Activated T-cell treated with anti-CD3 and anti-CD28 coated beads, Interleukin-2, amount 50 U/mL, for 48 hours (primary cell): ENCODE results near the gene NPW.
"Not testable (repeated sequence)": the region's sequence is repeated elsewhere in the genome, so short reads cannot be mapped to it uniquely, and the experiment has no call there.

ENCODE experiments used
- DNase-seq, 2 experiments: peaks; one replicate each; pipeline ENCODE4 v3.0.0-alpha.2; 2020

Gene NPW

GRCh38 chr16:2002406-2003230, 17.0 kb upstream of the NPW start:
- DNase-seq: no peak

GRCh38 chr16:2003231-2003826, 16.3 kb upstream of the NPW start:
- DNase-seq: no peak

GRCh38 chr16:2003827-2004641, 15.6 kb upstream of the NPW start:
- DNase-seq: peak; percentile 95 to 96

GRCh38 chr16:2004795-2005517, 14.6 kb upstream of the NPW start:
- no peak for DNase-seq

GRCh38 chr16:2005646-2006045, 13.9 kb upstream of the NPW start:
- DNase-seq: no peak

- no peak for DNase-seq
Observed at GRCh38 chr16:2006317-2006716, 13.3 kb upstream of the NPW start.

- DNase-seq: no peak
Observed at GRCh38 chr16:2007081-2007836, 12.3 kb upstream of the NPW start.

- DNase-seq: peak; percentile 50 to 57
Observed at GRCh38 chr16:2008009-2008526, 11.5 kb upstream of the NPW start.

GRCh38 chr16:2008631-2009163, 10.9 kb upstream of the NPW start:
- DNase-seq: peak; percentile 67 to 69

GRCh38 chr16:2009164-2009711, 10.3 kb upstream of the NPW start:
- peak in 1 of 2 experiments; percentile 57 for DNase-seq

- DNase-seq: peak; percentile 83 to 86
Observed at GRCh38 chr16:2009791-2010510, 9.6 kb upstream of the NPW start, which contains the start of gene ZNF598. ZNF598 (minus strand) TSS chr16:2009821.

- not testable (repeated sequence) for DNase-seq
Observed at GRCh38 chr16:2011726-2012125, 7.9 kb upstream of the NPW start.

GRCh38 chr16:2013527-2013926, 6.1 kb upstream of the NPW start:
- no peak for DNase-seq

GRCh38 chr16:2015117-2015946, 4.3 kb upstream of the NPW start:
- no peak for DNase-seq

- no peak for DNase-seq
Observed at GRCh38 chr16:2015947-2016208, 3.7 kb upstream of the NPW start.

- DNase-seq: peak; percentile 49 to 55
Observed at GRCh38 chr16:2016407-2016922, 3.1 kb upstream of the NPW start.

GRCh38 chr16:2019921-2020831, 591 bp downstream of the NPW start:
- DNase-seq: peak in 1 of 2 experiments; percentile 33

GRCh38 chr16:2022723-2023091, 3.1 kb downstream of the NPW start:
- no peak for DNase-seq
